ENCODE results near the gene FAM9C. TPM values are rescaled to one million over a fixed set of nuclear protein-coding genes. Genes with fewer than 3 reads are reported as not detected.

The FAM9C gene
- total and polyA plus RNA-seq, 9 of the 15 experiments (the other 6 are each of a cell fraction or from before 2014, with no cell fraction given) = not detected

- POLR2A ChIA-PET = interaction anchor here (0.8 kb wide), 1 partner anchor 171 kb away, joined by 3 read pairs; no protein-coding TSS in a partner anchor
- DNase-seq (ENCODE audit: extremely low read depth in 1 of 4, low spot score in 3 of 4) (peak in 1 of 4 experiments; percentile 16), FAIRE-seq (no peak), ATAC-seq (no peak)
- CTCF ChIA-PET (ENCODE audit: low intra/inter-chr PET ratio) = no interaction called here
- 49% methylated on average over 10 of the region's 10 CpGs for WGBS (ENCODE audit: insufficient coverage, low coverage, missing lambda C conversion rate)
- Histone ChIP-seq H3K79me2 (ENCODE audit: control insufficient read depth, insufficient read depth, low read length) (no peaks in the 10 kb centered on the region), H3K4me1 (replicated peaks in 1 of 2; ENCODE audit: control insufficient read depth in 2 of 2, insufficient read depth in 2 of 2, low read length in 2 of 2) (peaks cover 6 to 23% of the 10 kb centered on the region in 2 experiments; a peak in 4 of 5 replicates), H3K27me3 (ENCODE audit: control insufficient read depth in 2 of 2, insufficient read depth in 2 of 2, low read length in 2 of 2) (no peaks in the 10 kb centered on the region), H3K9ac (ENCODE audit: insufficient read depth in 1 of 2, low read depth in 2 of 2, low read length in 2 of 2) (no peak overlapping the region), H3K9me1 (ENCODE audit: control insufficient read depth, insufficient read depth, low read length) (no peaks in the 10 kb centered on the region), H3K4me3 (no peak overlapping the region), H3K4me2 (ENCODE audit: insufficient read depth, low read length) (no peak overlapping the region), H2AFZ (ENCODE audit: low read depth, low read length) (peak overlapping the region; percentile 70), H3K36me3 (ENCODE audit: control insufficient read depth, insufficient read depth, low read length) (no peaks in the 10 kb centered on the region), H3K27ac (ENCODE audit: extremely low read depth, low read depth, low read length) (no peak overlapping the region), H4K20me1 (replicated peaks; ENCODE audit: control insufficient read depth, insufficient read depth, low read length) (no peaks in the 10 kb centered on the region), H3K9me3 (replicated peaks; ENCODE audit: control insufficient read depth, insufficient read depth, low read depth, low read length) (no peaks in the 10 kb centered on the region)
- in situ Hi-C loops (cut with MboI) = no loop called here
- intact Hi-C loops (cut with micrococcal nuclease) = no loop called here
- no TSS peak for BruUV-seq (replicated peaks)
- no peak for TF ChIP-seq SIN3B (IDR thresholded peaks at IDR 0.05; ENCODE audit: low read depth)
- 0 out of 2 replicates have a peak, but pooled peaks have one; percentile 6 for TF ChIP-seq ARID1B (IDR thresholded peaks at IDR 0.05)
- peak; percentile 61 for TF ChIP-seq ETV1 (tag; conservative IDR thresholded peaks at IDR 0.05; ENCODE audit: low read depth)
- no peak for TF ChIP-seq CC2D1A (IDR thresholded peaks at IDR 0.05)
- TF ChIP-seq ESRRA (IDR thresholded peaks at IDR 0.05; ENCODE audit: borderline replicate concordance, low read depth) = peak; percentile 29; the same call in 1 of the 2 replicates
- TF ChIP-seq JUND (IDR thresholded peaks at IDR 0.05; ENCODE audit: borderline replicate concordance, low read depth, low read length) = no peak
- TF ChIP-seq JUND (tag; IDR thresholded peaks at IDR 0.05; ENCODE audit: borderline replicate concordance, low read depth, low read length) = no peak
- no peak for TF ChIP-seq ZNF121 (CRISPR knock-in tag; conservative IDR thresholded peaks at IDR 0.05)
- TF ChIP-seq EP300 (IDR thresholded peaks at IDR 0.05; ENCODE audit: low read length) = peak; percentile 30; the same call in 1 of the 2 replicates
- TF ChIP-seq ESRRB (CRISPR knock-in tag; IDR thresholded peaks at IDR 0.05; ENCODE audit: borderline replicate concordance) = no peak
- no peak for TF ChIP-seq ZNF589 (CRISPR knock-in tag; IDR thresholded peaks at IDR 0.05; ENCODE audit: low read depth)
- TF ChIP-seq ERF (CRISPR knock-in tag; IDR thresholded peaks at IDR 0.05) = no peak
- no peak for TF ChIP-seq FOXJ2 (tag; IDR thresholded peaks at IDR 0.05)
- TF ChIP-seq POLR2AphosphoS5 (IDR thresholded peaks at IDR 0.05; ENCODE audit: control insufficient read depth, insufficient read depth, low read depth, low read length) = no peak
- TF ChIP-seq ZNF77 (CRISPR knock-in tag; IDR thresholded peaks at IDR 0.05) = no peak
- TF ChIP-seq RBM39 (optimal IDR thresholded peaks at IDR 0.05; ENCODE audit: low read depth, low read length) = no peak
- no peak for TF ChIP-seq SREBF2 (CRISPR knock-in tag; IDR thresholded peaks at IDR 0.05)
- no peak for TF ChIP-seq PML (IDR thresholded peaks at IDR 0.05; ENCODE audit: low read length)
- TF ChIP-seq ZEB2 (IDR thresholded peaks at IDR 0.05) = 0 out of 2 replicates have a peak, but pooled peaks have one; percentile 55
- TF ChIP-seq PURB (CRISPR knock-in tag; IDR thresholded peaks at IDR 0.05; ENCODE audit: low read depth) = no peak
- TF ChIP-seq, protein P1, sequence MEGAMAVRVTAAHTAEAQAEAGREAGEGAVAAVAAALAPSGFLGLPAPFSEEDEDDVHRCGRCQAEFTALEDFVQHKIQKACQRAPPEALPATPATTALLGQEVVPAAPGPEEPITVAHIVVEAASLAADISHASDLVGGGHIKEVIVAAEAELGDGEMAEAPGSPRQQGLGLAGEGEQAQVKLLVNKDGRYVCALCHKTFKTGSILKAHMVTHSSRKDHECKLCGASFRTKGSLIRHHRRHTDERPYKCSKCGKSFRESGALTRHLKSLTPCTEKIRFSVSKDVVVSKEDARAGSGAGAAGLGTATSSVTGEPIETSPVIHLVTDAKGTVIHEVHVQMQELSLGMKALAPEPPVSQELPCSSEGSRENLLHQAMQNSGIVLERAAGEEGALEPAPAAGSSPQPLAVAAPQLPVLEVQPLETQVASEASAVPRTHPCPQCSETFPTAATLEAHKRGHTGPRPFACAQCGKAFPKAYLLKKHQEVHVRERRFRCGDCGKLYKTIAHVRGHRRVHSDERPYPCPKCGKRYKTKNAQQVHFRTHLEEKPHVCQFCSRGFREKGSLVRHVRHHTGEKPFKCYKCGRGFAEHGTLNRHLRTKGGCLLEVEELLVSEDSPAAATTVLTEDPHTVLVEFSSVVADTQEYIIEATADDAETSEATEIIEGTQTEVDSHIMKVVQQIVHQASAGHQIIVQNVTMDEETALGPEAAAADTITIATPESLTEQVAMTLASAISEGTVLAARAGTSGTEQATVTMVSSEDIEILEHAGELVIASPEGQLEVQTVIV (CRISPR knock-in tag; IDR thresholded peaks at IDR 0.05; ENCODE audit: borderline replicate concordance) = no peak
- peak; percentile 58; the same call in 1 of the 2 replicates for TF ChIP-seq SOX6 (IDR thresholded peaks at IDR 0.05)
- peak; percentile 86 for TF ChIP-seq ZNF766 (CRISPR knock-in tag; conservative IDR thresholded peaks at IDR 0.05)
These were observed 43.1 kb upstream of the FAM9C start for GRCh38 chrX:13087322-13088155.
